B cell (primary cell): Measurements from ENCODE around the gene PDK2. TPM values are rescaled to one million over a fixed set of nuclear protein-coding genes. Genes with fewer than 3 reads are reported as not detected.

Source experiments
- ATAC-seq: fragments of 200-7000 bp; cut with Tn5 transposase; one replicate; pipeline ENCODE4 v1.10.0; 2021; ENCODE audit warnings: low read depth, mild to moderate bottlenecking, moderate number of reproducible peaks, moderate library complexity
- CTCF ChIA-PET: fragments of 350-600 bp; sonication (Branson Sonifier 250); formaldehyde crosslinking; loops from one replicate; lab custom pipeline; 2021; ENCODE audit warnings: antibody characterized with exemption, inconsistent platforms; lab: Charles Lee
- POLR2A ChIA-PET: fragments of 350-600 bp; sonication (Branson Sonifier 250); formaldehyde crosslinking; loops from one replicate; lab custom pipeline; 2021; ENCODE audit warnings: antibody characterized with exemption; lab: Charles Lee
- DNase-seq: peaks from one replicate; pipeline ENCODE4 v3.0.0; 2013
- H2AFZ ChIP-seq: 2 replicates; pipeline ENCODE4 v1.6.1; 2012; ENCODE audit warnings: mild to moderate bottlenecking, low read depth, low read length; ENCODE audit not compliant: insufficient read depth, poor library complexity, severe bottlenecking
- H3K27ac ChIP-seq, 2 donors: 1 replicate in 1 of 2; 2 replicates in 1 of 2; pipeline ENCODE4 v1.5.1; 2012 to 2013; ENCODE audit warnings: low read length in 2 of 2, mild to moderate bottlenecking in 2 of 2, moderate library complexity in 1 of 2
- H3K27me3 ChIP-seq, 4 experiments: fragments of 200-600 bp in 1 of 4; sonication (generic) in 1 of 4; replicated peaks in 1 of 4; 1 replicate in 2 of 4; 2 replicates in 2 of 4; pipeline versions ENCODE4 v1.6.1 to v1.7.0; 2013 to 2016; ENCODE audit warnings: low read length in 3 of 4, mild to moderate bottlenecking in 2 of 4, mixed read lengths in 1 of 4, moderate library complexity in 1 of 4; ENCODE audit not compliant: insufficient read depth in 4 of 4, control insufficient read depth in 3 of 4; ENCODE audit errors: control extremely low read depth in 1 of 4
- H3K36me3 ChIP-seq, 2 experiments: replicated peaks in 1 of 2; 1 replicate in 1 of 2; 2 replicates in 1 of 2; pipeline versions ENCODE4 v1.6.1 to v1.7.1; 2013; ENCODE audit warnings: low read length in 1 of 2; ENCODE audit not compliant: insufficient read depth in 2 of 2, control insufficient read depth in 1 of 2; ENCODE audit errors: control extremely low read depth in 1 of 2, extremely low read depth in 1 of 2
- H3K4me1 ChIP-seq, 2 donors: fragments of 200-600 bp in 1 of 2; sonication (generic) in 1 of 2; 1 replicate in 1 of 2; 2 replicates in 1 of 2; pipeline versions ENCODE4 v1.5.1 to v1.6.1; 2013 to 2017; ENCODE audit warnings: low read length in 2 of 2; ENCODE audit not compliant: control insufficient read depth in 2 of 2, insufficient read depth in 2 of 2
- H3K4me2 ChIP-seq: replicated peaks from 2 replicates; pipeline ENCODE3; 2012; ENCODE audit warnings: mild to moderate bottlenecking, low read depth, low read length; ENCODE audit not compliant: poor library complexity, severe bottlenecking
- H3K4me3 ChIP-seq, 5 experiments: fragments of 200-600 bp in 1 of 5; sonication (generic) in 1 of 5; 1 replicate in 3 of 5; 2 replicates in 2 of 5; pipeline versions ENCODE4 v1.5.1 to v1.7.0; 2011 to 2016; ENCODE audit warnings: low read length in 4 of 5, mild to moderate bottlenecking in 4 of 5, low read depth in 2 of 5, control low read depth in 1 of 5, moderate library complexity in 1 of 5; ENCODE audit not compliant: insufficient read depth in 1 of 5; ENCODE audit errors: control extremely low read depth in 1 of 5, extremely low read depth in 1 of 5
- H3K79me2 ChIP-seq: fragments of 200-600 bp; sonication (generic); one replicate; pipeline ENCODE4 v1.6.0; 2016; ENCODE audit warnings: low read length; ENCODE audit not compliant: control insufficient read depth, insufficient read depth
- H3K9ac ChIP-seq: fragments of 200-600 bp; sonication (generic); 2 replicates; pipeline ENCODE4 v1.6.1; 2017; ENCODE audit warnings: mild to moderate bottlenecking, low read length, moderate library complexity
- H3K9me3 ChIP-seq, 3 donors: one replicate each; pipeline versions ENCODE4 v1.6.1 to v1.7.1; 2013; ENCODE audit warnings: low read length in 2 of 3; ENCODE audit not compliant: control insufficient read depth in 2 of 3, insufficient read depth in 1 of 3; ENCODE audit errors: control extremely low read depth in 1 of 3
- H4K20me1 ChIP-seq: 2 replicates; pipeline ENCODE4 v1.6.0; 2012; ENCODE audit warnings: mild to moderate bottlenecking, low read length; ENCODE audit not compliant: insufficient read depth, control insufficient read depth, poor library complexity, severe bottlenecking
- H3K27ac Mint-ChIP-seq: one replicate; pipeline ENCODE4 v1.8.0; 2021; ENCODE audit warnings: mixed read lengths
- H3K27me3 Mint-ChIP-seq: one replicate; pipeline ENCODE4 v1.8.0; 2021; ENCODE audit warnings: mixed read lengths
- H3K4me1 Mint-ChIP-seq: one replicate; pipeline ENCODE4 v1.8.0; 2021; ENCODE audit warnings: mixed read lengths
- H3K4me3 Mint-ChIP-seq: one replicate; pipeline ENCODE4 v1.8.0; 2021; ENCODE audit warnings: mixed read lengths
- H3K9me3 Mint-ChIP-seq: one replicate; pipeline ENCODE4 v1.8.0; 2022; ENCODE audit warnings: mixed read lengths; ENCODE audit not compliant: insufficient read depth
- EZH2 ChIP-seq: IDR thresholded peaks from 2 replicates; pipeline ENCODE4 v1.6.1; 2012; ENCODE audit warnings: borderline replicate concordance, low read depth, mild to moderate bottlenecking, moderate library complexity, low read length; ENCODE audit not compliant: insufficient read depth, poor library complexity, severe bottlenecking
- WGBS: methylation state at CpG from one replicate; pipeline ENCODE4 v1.1.5; 2013; ENCODE audit warnings: missing lambda C conversion rate; ENCODE audit not compliant: insufficient coverage; 5-methylcytosine and 5-hydroxymethylcytosine counted together
- intact Hi-C: fragments of 100-400 bp; cut with micrococcal nuclease; formaldehyde crosslinking; loops from one replicate; pipeline ENCODE4 v1.10.0; 2022
- polyA plus RNA-seq: library from polyadenylated mRNA; depleted of rRNA; stranded (reverse); fragments of >200 nt; gene quantifications from 2 replicates; pipeline ENCODE4 v1.2.3, GENCODE V29; 2012
- total RNA-seq, 2 donors: library from RNA; stranded (reverse); fragments of 120-200 nt in 1 of 2; gene quantifications; 1 replicate in 1 of 2; 2 replicates in 1 of 2; pipeline versions ENCODE4 v1.2.3 to v1.2.4, GENCODE V29; 2013 to 2022
- TF ChIP-seq, protein P1 (sequence below): fragments of 200-600 bp; IDR thresholded peaks from one replicate; pipeline ENCODE4 v1.8.0; 2022; ENCODE audit warnings: antibody characterized with exemption, mild to moderate bottlenecking

Gene PDK2
- total and polyA plus RNA-seq, 2 donors (not counting 1 experiment from before 2014, with no cell fraction given): 35.2 to 73.2 TPM

DNA sequence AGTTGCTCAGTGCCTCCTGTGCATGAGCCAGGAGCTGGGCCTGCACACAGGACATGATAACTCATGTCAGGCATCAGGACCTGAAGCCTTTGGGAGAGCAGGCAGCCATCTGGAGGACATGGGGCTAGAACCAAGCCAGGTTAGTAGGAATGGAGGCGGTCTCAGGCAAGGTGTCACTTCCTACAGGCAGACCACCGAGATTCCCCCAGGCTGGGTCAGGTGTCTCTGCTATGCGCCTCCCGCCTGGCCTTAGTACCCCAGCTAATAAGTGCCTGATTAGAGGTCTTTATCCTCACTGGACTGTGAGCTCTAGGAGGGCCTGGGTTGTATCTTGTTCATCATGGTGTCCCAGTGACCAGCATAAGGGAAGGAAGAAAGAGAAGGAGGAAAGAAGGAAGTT is 19.2 kb downstream of the PDK2 start:
- Histone ChIP-seq H3K79me2 (no peaks in the 10 kb centered on the region), H3K4me3 (no peak overlapping the region), H3K9me3 (no peaks in the 10 kb centered on the region), H3K36me3 (peaks cover 0 to 7% of the 10 kb centered on the region in 2 experiments), H3K9ac (no peak overlapping the region), H2AFZ (no peak overlapping the region), H3K27ac (no peak overlapping the region), H3K4me2 (no peak overlapping the region), H4K20me1 (no peaks in the 10 kb centered on the region), H3K4me1 (peaks cover 10 to 20% of the 10 kb centered on the region in 2 donors), H3K27me3 (peaks cover 0 to 42% (median 16%) of the 10 kb centered on the region in 4 experiments)
- TF ChIP-seq, protein P1, sequence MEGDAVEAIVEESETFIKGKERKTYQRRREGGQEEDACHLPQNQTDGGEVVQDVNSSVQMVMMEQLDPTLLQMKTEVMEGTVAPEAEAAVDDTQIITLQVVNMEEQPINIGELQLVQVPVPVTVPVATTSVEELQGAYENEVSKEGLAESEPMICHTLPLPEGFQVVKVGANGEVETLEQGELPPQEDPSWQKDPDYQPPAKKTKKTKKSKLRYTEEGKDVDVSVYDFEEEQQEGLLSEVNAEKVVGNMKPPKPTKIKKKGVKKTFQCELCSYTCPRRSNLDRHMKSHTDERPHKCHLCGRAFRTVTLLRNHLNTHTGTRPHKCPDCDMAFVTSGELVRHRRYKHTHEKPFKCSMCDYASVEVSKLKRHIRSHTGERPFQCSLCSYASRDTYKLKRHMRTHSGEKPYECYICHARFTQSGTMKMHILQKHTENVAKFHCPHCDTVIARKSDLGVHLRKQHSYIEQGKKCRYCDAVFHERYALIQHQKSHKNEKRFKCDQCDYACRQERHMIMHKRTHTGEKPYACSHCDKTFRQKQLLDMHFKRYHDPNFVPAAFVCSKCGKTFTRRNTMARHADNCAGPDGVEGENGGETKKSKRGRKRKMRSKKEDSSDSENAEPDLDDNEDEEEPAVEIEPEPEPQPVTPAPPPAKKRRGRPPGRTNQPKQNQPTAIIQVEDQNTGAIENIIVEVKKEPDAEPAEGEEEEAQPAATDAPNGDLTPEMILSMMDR: no peak
- no peak for TF ChIP-seq EZH2
- no peak for ATAC-seq
- peaks cover 14% of the 10 kb centered on the region for H3K4me1 Mint-ChIP-seq
- WGBS: 74% methylated on average over 3 of the region's 4 CpGs
- peaks cover 40% of the 10 kb centered on the region for H3K27me3 Mint-ChIP-seq
- no peak overlapping the region for H3K4me3 Mint-ChIP-seq
- CTCF ChIA-PET: interaction anchor here (0.6 to 6.8 kb wide), 16 partner anchors 8 to 183 kb away, joined by 3 to 48 read pairs (median 4); no protein-coding TSS in a partner anchor
- no peaks in the 10 kb centered on the region for H3K9me3 Mint-ChIP-seq
- POLR2A ChIA-PET: no interaction called here
- DNase-seq: no peak
- no peak overlapping the region for H3K27ac Mint-ChIP-seq
- intact Hi-C loops: loop anchor here (2.0 kb wide), 1 partner anchor 46 kb away; no protein-coding TSS in a partner anchor

DNA sequence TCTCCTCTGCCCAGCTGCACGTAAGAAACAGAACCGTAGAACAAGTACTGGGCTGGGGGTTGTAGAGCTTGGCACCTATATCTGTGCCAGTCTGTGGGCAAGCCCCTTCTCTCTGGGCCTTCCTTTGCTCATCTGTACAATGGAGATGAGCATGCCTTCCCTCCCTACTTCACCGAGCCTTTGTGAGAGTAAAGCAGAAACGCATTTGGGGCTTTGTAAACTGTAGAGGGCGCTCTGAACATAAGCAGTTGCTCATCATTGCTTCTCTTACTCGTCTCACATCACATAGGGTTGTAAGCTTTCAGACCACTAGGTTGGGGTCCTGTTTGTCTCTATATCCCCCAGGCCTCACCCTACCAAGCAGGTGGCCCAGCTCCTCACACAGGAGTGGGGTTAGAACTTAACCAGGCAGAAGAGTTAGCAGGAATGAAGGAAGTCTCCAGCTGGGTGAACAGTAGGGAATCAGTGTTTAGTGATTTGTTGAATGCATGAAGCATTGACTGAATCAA is 19.8 kb downstream of the PDK2 start:
- peaks cover 0 to 46% (median 16%) of the 10 kb centered on the region in 4 experiments for H3K27me3 ChIP-seq
- H3K4me3 ChIP-seq: no peak overlapping the region
- DNase-seq (peak; percentile 66), ATAC-seq (peak; percentile 20)
- H3K9ac ChIP-seq: no peak overlapping the region
- no peak overlapping the region for H3K27ac ChIP-seq
- no peaks in the 10 kb centered on the region for H3K9me3 Mint-ChIP-seq
- intact Hi-C loops: loop anchor here (2.0 kb wide), 1 partner anchor 46 kb away; no protein-coding TSS in a partner anchor
- H3K36me3 ChIP-seq: peaks cover 0 to 6% of the 10 kb centered on the region in 2 experiments
- no peaks in the 10 kb centered on the region for H3K79me2 ChIP-seq
- peaks cover 10 to 20% of the 10 kb centered on the region in 2 donors for H3K4me1 ChIP-seq
- H3K27ac Mint-ChIP-seq: no peak overlapping the region
- H4K20me1 ChIP-seq: no peaks in the 10 kb centered on the region
- no peaks in the 10 kb centered on the region for H3K9me3 ChIP-seq
- CTCF ChIA-PET: interaction anchor here (0.6 to 6.8 kb wide), 17 partner anchors 14 to 183 kb away, joined by 3 to 48 read pairs (median 4); no protein-coding TSS in a partner anchor
- POLR2A ChIA-PET: no interaction called here
- H3K27me3 Mint-ChIP-seq: peaks cover 45% of the 10 kb centered on the region
- TF ChIP-seq, protein P1: peak; percentile 72
- TF ChIP-seq EZH2: no peak
- H3K4me1 Mint-ChIP-seq: peaks cover 14% of the 10 kb centered on the region
- 30% methylated on average over 2 of the region's 6 CpGs for WGBS
- no peak overlapping the region for H3K4me2 ChIP-seq
- peak overlapping the region; percentile 48 for H3K4me3 Mint-ChIP-seq
- H2AFZ ChIP-seq: no peak overlapping the region
